ENCODE measurements around the gene ARHGAP25.

DNA sequence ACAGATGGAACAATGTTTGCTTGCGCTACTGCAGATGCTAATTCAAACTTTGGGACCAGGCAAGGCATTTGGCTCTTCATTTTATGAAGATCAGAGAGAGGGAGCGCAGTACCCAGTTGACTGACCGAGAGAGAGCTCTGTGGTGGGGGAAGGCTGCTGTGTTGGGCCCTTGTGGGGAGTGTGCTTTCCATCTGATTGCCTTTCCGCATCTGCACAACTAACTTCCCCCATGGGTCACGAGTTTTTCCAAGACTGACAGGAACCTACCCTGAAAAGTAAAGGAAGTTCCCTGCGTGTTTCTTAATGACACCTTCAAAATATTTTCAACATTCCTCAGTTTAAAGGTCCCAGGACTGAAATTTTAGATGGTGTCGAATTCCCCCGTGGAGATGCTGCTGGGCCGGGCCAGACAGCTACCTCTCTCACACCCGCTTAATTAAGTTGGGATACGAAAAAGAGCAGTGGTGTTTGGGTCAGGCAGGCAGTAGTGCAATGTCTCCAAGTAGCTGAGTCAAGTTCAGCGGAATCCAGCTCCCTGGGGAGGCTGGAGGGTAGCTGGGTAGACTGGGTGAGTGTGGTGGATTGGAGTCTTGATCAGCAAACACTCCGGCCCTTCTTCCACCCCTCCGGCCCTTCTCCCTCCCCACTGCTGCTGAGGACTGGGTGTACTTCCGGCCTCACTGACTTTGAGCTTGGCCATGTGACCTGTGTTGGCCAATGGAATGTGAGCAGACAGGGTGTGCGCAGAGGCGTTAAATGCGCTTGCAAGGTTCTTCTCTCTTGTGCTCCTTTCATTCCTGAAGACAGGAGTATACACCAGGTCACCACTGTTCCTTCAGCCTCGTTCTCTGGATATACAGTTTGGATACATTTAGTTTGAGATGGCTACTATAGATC is 2.3 kb upstream of the ARHGAP25 start:
- TF ChIP-seq CTCF (conservative IDR thresholded peaks at IDR 0.05; ENCODE audit: low read length) = no peak
- no peak for TF ChIP-seq EZH2phosphoT487 (IDR thresholded peaks at IDR 0.05; ENCODE audit: borderline replicate concordance, low read depth, low read length)
